Adrenal gland (tissue), 5 donors: ENCODE results near the gene CALN1.

Experiments
- POLR2A ChIP-seq, 2 donors: fragments of 450-650 bp; IDR thresholded peaks; one replicate each; pipeline ENCODE4 v1.6.1; 2017; ENCODE audit warnings: antibody characterized with exemption in 2 of 2, mild to moderate bottlenecking in 2 of 2, moderate library complexity in 1 of 2
- TF ChIP-seq, protein P1 (sequence below), 6 experiments: fragments of 450-650 bp in 4 of 6; fragments of 200-600 bp in 2 of 6; sonication (generic) in 1 of 6; IDR thresholded peaks; 1 replicate in 5 of 6; 2 replicates in 1 of 6; pipeline versions ENCODE4 v1.5.1 to v1.8.0; 2016 to 2021; ENCODE audit warnings: antibody characterized with exemption in 6 of 6, mild to moderate bottlenecking in 2 of 6, moderate library complexity in 1 of 6
- donor health status: DM: no; HTN: no; CAD: no.

DNA sequence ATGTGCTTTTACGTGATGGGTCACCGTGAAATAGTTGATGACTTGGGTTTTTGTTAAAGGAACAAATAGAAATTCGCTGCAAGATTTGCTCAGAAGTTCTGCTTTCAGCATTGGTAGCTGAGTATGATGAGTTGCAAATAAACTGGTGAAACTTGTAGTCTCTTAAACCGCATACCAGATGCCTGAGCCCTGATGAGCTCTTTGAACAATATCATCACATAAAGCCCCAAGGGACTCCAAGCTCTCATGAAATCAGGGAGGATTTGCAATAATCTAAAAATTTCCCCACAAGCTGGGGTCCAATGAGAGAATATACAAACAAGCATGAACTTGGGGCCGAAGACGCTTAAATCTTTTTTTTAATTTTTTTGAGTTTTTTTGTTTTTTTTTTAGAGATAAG, 312.4 kb downstream of the CALN1 start:
- TF ChIP-seq, protein P1, sequence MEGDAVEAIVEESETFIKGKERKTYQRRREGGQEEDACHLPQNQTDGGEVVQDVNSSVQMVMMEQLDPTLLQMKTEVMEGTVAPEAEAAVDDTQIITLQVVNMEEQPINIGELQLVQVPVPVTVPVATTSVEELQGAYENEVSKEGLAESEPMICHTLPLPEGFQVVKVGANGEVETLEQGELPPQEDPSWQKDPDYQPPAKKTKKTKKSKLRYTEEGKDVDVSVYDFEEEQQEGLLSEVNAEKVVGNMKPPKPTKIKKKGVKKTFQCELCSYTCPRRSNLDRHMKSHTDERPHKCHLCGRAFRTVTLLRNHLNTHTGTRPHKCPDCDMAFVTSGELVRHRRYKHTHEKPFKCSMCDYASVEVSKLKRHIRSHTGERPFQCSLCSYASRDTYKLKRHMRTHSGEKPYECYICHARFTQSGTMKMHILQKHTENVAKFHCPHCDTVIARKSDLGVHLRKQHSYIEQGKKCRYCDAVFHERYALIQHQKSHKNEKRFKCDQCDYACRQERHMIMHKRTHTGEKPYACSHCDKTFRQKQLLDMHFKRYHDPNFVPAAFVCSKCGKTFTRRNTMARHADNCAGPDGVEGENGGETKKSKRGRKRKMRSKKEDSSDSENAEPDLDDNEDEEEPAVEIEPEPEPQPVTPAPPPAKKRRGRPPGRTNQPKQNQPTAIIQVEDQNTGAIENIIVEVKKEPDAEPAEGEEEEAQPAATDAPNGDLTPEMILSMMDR (IDR thresholded peaks at IDR 0.05), result no peak
- TF ChIP-seq POLR2A (IDR thresholded peaks at IDR 0.05), result no peak
